GM12892 (cell line): Measurements from ENCODE around the gene PLEKHA5.

Source experiments
- POLR2A ChIP-seq: IDR thresholded peaks from 2 replicates; pipeline ENCODE4 v1.6.1; 2011; ENCODE audit warnings: low read depth, low read length, control low read depth
- POLR2AphosphoS5 ChIP-seq: IDR thresholded peaks from 2 replicates; pipeline ENCODE4 v1.6.1; 2011; ENCODE audit warnings: low read depth, low read length, control low read depth

DNA sequence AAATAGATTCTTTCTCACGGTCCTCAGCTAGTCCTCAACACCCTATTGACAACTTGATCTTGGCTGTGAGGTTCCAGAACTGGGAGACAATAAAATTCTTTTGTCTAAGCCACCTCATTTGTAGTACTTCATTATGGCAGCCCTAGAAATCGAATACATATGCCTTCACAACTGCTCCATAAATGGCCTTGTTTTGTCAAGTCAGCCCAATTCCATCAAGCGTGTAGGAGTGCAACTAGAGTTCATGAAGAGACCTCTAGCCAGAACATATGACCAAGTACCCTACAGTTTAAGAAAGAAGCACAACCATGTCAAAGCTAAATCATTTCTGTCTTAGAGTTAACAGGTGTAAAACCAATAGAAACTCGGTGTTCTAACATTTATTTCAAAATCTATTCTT lies 45.0 kb upstream of the PLEKHA5 start:
- TF ChIP-seq POLR2A = no peak
- TF ChIP-seq POLR2AphosphoS5 = no peak
